LoVo (cell line): Measurements from ENCODE around the gene PRKCA.

Experiments
- DNase-seq: peaks from one replicate; pipeline ENCODE4 v3.0.0-alpha.2; 2016; ENCODE audit warnings: low spot score

PRKCA gene

GRCh38 chr17:66518677-66519076, 216.3 kb downstream of the PRKCA start:
- DNase-seq, result no peak

GRCh38 chr17:66519154-66519553, 216.7 kb downstream of the PRKCA start:
- DNase-seq, result no peak

GRCh38 chr17:66520999-66521398, 218.6 kb downstream of the PRKCA start:
- no peak for DNase-seq

- no peak for DNase-seq
These were observed 220.3 kb downstream of the PRKCA start for GRCh38 chr17:66522591-66523272.

- no peak for DNase-seq
These were observed 221.2 kb downstream of the PRKCA start for GRCh38 chr17:66523378-66524200.

- no peak for DNase-seq
These were observed 222.5 kb downstream of the PRKCA start for GRCh38 chr17:66524877-66525276.

- DNase-seq, result no peak
These were observed 222.9 kb downstream of the PRKCA start for GRCh38 chr17:66525338-66525737.

- DNase-seq, result no peak
These were observed 224.4 kb downstream of the PRKCA start for GRCh38 chr17:66526827-66527226.

GRCh38 chr17:66527335-66527734, 224.9 kb downstream of the PRKCA start:
- no peak for DNase-seq

- DNase-seq, result no peak
These were observed 229.5 kb downstream of the PRKCA start for GRCh38 chr17:66531851-66532295.

- DNase-seq, result no peak
These were observed 231.2 kb downstream of the PRKCA start for GRCh38 chr17:66533572-66533971.

GRCh38 chr17:66533986-66534385, 231.6 kb downstream of the PRKCA start:
- DNase-seq, result no peak

- no peak for DNase-seq
These were observed 233.2 kb downstream of the PRKCA start for GRCh38 chr17:66535611-66536010.

GRCh38 chr17:66537502-66537901, 235.1 kb downstream of the PRKCA start:
- no peak for DNase-seq

GRCh38 chr17:66538776-66539175, 236.4 kb downstream of the PRKCA start:
- DNase-seq, result no peak

GRCh38 chr17:66540131-66540781, 237.8 kb downstream of the PRKCA start:
- no peak for DNase-seq

- DNase-seq, result no peak
These were observed 239.2 kb downstream of the PRKCA start for GRCh38 chr17:66541461-66542128.

GRCh38 chr17:66542129-66542966, 239.9 kb downstream of the PRKCA start:
- no peak for DNase-seq

- no peak for DNase-seq
These were observed 240.6 kb downstream of the PRKCA start for GRCh38 chr17:66542967-66543520.

GRCh38 chr17:66543526-66543925, 241.1 kb downstream of the PRKCA start:
- DNase-seq, result no peak

- no peak for DNase-seq
These were observed 243.5 kb downstream of the PRKCA start for GRCh38 chr17:66545918-66546317.
